HEK293 (cell line): ENCODE results near the gene S100A12.

ENCODE experiments used
- KLF16 ChIP-seq: fragments of 450-650 bp; formaldehyde crosslinking; IDR thresholded peaks from 2 replicates; pipeline ENCODE4 v1.5.1; 2017; ENCODE audit warnings: missing biosample characterization, missing genetic modification characterization
- MEIS1 ChIP-seq: sonication (generic); formaldehyde crosslinking; IDR thresholded peaks from 2 replicates; pipeline ENCODE4 v1.8.1; 2022; ENCODE audit warnings: missing genetic modification reagents, mild to moderate bottlenecking, borderline replicate concordance
- PRDM10 ChIP-seq: fragments of 450-650 bp; formaldehyde crosslinking; IDR thresholded peaks from 2 replicates; pipeline ENCODE4 v1.5.1; 2016; ENCODE audit warnings: missing biosample characterization, missing genetic modification characterization
- ZFP69B ChIP-seq: fragments of 450-650 bp; formaldehyde crosslinking; IDR thresholded peaks from 2 replicates; pipeline ENCODE4 v1.5.1; 2016; ENCODE audit warnings: missing biosample characterization, missing genetic modification characterization
- ZNF133 ChIP-seq: fragments of 450-650 bp; formaldehyde crosslinking; IDR thresholded peaks from 2 replicates; pipeline ENCODE4 v1.5.1; 2016; ENCODE audit warnings: missing biosample characterization, missing genetic modification characterization
- ZNF140 ChIP-seq: fragments of 450-650 bp; formaldehyde crosslinking; IDR thresholded peaks from 2 replicates; pipeline ENCODE4 v1.5.1; 2016; ENCODE audit warnings: missing biosample characterization, missing genetic modification characterization
- ZNF274 ChIP-seq, 2 experiments: fragments of 200-500 bp in 1 of 2; fragments of 450-650 bp in 1 of 2; sonication (Bioruptor generic) in 1 of 2; formaldehyde crosslinking in 1 of 2; IDR thresholded peaks; 2 replicates each; pipeline versions ENCODE4 v1.5.1 to v1.6.1; 2014 to 2016; ENCODE audit warnings: borderline replicate concordance in 1 of 2, inconsistent platforms in 1 of 2, low read length in 1 of 2, missing biosample characterization in 1 of 2, missing genetic modification characterization in 1 of 2
- ZNF311 ChIP-seq: fragments of 450-650 bp; formaldehyde crosslinking; IDR thresholded peaks from 2 replicates; pipeline ENCODE4 v1.5.1; 2017; ENCODE audit warnings: missing biosample characterization, missing genetic modification characterization, borderline replicate concordance
- TF ChIP-seq, protein P1 (sequence below): fragments of 450-650 bp; IDR thresholded peaks from 2 replicates; pipeline ENCODE4 v1.5.1; 2018; ENCODE audit warnings: missing biosample characterization, missing genetic modification characterization
- TF ChIP-seq, protein P2 (sequence below): fragments of 450-650 bp; formaldehyde crosslinking; IDR thresholded peaks from 2 replicates; pipeline ENCODE4 v1.5.1; 2016; ENCODE audit warnings: missing biosample characterization, missing genetic modification characterization
- TF ChIP-seq, protein P3 (sequence below): fragments of 450-650 bp; formaldehyde crosslinking; IDR thresholded peaks from 2 replicates; pipeline ENCODE4 v1.5.1; 2017; ENCODE audit warnings: missing biosample characterization, missing genetic modification characterization
- TF ChIP-seq, protein P4 (sequence below): fragments of 450-650 bp; formaldehyde crosslinking; IDR thresholded peaks from 2 replicates; pipeline ENCODE4 v1.5.1; 2016; ENCODE audit warnings: missing biosample characterization, missing genetic modification characterization

- TF ChIP-seq MEIS1 (CRISPR knock-in tag) (no peak), KLF16 (no peak), ZNF140 (tag by site-specific recombination) (no peak), ZFP69B (tag by site-specific recombination) (0 out of 2 replicates have a peak, but pooled peaks have one; percentile 40), ZNF133 (tag by site-specific recombination) (no peak), PRDM10 (tag by site-specific recombination) (no peak), ZNF311 (no peak), ZNF274 (IDR thresholded peaks at IDR 0.05; ENCODE audit: low read length) (no peak), ZNF274 (tag by site-specific recombination; IDR thresholded peaks at IDR 0.05; ENCODE audit: borderline replicate concordance) (no peak)
- TF ChIP-seq, protein P1, sequence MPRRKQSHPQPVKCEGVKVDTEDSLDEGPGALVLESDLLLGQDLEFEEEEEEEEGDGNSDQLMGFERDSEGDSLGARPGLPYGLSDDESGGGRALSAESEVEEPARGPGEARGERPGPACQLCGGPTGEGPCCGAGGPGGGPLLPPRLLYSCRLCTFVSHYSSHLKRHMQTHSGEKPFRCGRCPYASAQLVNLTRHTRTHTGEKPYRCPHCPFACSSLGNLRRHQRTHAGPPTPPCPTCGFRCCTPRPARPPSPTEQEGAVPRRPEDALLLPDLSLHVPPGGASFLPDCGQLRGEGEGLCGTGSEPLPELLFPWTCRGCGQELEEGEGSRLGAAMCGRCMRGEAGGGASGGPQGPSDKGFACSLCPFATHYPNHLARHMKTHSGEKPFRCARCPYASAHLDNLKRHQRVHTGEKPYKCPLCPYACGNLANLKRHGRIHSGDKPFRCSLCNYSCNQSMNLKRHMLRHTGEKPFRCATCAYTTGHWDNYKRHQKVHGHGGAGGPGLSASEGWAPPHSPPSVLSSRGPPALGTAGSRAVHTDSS (tag by site-specific recombination), result no peak
- TF ChIP-seq, protein P2, sequence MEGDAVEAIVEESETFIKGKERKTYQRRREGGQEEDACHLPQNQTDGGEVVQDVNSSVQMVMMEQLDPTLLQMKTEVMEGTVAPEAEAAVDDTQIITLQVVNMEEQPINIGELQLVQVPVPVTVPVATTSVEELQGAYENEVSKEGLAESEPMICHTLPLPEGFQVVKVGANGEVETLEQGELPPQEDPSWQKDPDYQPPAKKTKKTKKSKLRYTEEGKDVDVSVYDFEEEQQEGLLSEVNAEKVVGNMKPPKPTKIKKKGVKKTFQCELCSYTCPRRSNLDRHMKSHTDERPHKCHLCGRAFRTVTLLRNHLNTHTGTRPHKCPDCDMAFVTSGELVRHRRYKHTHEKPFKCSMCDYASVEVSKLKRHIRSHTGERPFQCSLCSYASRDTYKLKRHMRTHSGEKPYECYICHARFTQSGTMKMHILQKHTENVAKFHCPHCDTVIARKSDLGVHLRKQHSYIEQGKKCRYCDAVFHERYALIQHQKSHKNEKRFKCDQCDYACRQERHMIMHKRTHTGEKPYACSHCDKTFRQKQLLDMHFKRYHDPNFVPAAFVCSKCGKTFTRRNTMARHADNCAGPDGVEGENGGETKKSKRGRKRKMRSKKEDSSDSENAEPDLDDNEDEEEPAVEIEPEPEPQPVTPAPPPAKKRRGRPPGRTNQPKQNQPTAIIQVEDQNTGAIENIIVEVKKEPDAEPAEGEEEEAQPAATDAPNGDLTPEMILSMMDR, result 0 out of 2 replicates have a peak, but pooled peaks have one; percentile 11
- TF ChIP-seq, protein P3, sequence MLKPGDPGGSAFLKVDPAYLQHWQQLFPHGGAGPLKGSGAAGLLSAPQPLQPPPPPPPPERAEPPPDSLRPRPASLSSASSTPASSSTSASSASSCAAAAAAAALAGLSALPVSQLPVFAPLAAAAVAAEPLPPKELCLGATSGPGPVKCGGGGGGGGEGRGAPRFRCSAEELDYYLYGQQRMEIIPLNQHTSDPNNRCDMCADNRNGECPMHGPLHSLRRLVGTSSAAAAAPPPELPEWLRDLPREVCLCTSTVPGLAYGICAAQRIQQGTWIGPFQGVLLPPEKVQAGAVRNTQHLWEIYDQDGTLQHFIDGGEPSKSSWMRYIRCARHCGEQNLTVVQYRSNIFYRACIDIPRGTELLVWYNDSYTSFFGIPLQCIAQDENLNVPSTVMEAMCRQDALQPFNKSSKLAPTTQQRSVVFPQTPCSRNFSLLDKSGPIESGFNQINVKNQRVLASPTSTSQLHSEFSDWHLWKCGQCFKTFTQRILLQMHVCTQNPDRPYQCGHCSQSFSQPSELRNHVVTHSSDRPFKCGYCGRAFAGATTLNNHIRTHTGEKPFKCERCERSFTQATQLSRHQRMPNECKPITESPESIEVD (tag by site-specific recombination), result no peak
- TF ChIP-seq, protein P4, sequence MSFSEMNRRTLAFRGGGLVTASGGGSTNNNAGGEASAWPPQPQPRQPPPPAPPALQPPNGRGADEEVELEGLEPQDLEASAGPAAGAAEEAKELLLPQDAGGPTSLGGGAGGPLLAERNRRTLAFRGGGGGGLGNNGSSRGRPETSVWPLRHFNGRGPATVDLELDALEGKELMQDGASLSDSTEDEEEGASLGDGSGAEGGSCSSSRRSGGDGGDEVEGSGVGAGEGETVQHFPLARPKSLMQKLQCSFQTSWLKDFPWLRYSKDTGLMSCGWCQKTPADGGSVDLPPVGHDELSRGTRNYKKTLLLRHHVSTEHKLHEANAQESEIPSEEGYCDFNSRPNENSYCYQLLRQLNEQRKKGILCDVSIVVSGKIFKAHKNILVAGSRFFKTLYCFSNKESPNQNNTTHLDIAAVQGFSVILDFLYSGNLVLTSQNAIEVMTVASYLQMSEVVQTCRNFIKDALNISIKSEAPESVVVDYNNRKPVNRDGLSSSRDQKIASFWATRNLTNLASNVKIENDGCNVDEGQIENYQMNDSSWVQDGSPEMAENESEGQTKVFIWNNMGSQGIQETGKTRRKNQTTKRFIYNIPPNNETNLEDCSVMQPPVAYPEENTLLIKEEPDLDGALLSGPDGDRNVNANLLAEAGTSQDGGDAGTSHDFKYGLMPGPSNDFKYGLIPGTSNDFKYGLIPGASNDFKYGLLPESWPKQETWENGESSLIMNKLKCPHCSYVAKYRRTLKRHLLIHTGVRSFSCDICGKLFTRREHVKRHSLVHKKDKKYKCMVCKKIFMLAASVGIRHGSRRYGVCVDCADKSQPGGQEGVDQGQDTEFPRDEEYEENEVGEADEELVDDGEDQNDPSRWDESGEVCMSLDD (tag by site-specific recombination), result no peak
Observed at GRCh38 chr1:153404768-153405167, 29.3 kb upstream of the S100A12 start.
